Ovary (tissue), 3 donors: Measurements from ENCODE around the gene CDIPT.

Source experiments
- CTCF ChIP-seq, 3 donors: fragments of 450-650 bp in 2 of 3; fragments of 200-600 bp in 1 of 3; IDR thresholded peaks; one replicate each; pipeline versions ENCODE4 v1.5.1 to v1.8.0; 2016 to 2022; ENCODE audit warnings: antibody characterized with exemption in 3 of 3, mild to moderate bottlenecking in 1 of 3
- EP300 ChIP-seq: sonication (generic); formaldehyde crosslinking; IDR thresholded peaks from one replicate; pipeline ENCODE4 v1.6.1; 2017; ENCODE audit warnings: antibody characterized with exemption
- donor health status: DM: no; HTN: no; CAD: no.

GRCh38 chr16:29901607-29901945, 38.5 kb upstream of the CDIPT start:
- TF ChIP-seq CTCF (IDR thresholded peaks at IDR 0.05) (no peak), EP300 (no peak)
